Raji (cell line): ENCODE data around the gene NDUFAF2.

Experiments
- POLR2A ChIP-seq: IDR thresholded peaks from 2 replicates; pipeline ENCODE4 v1.6.1; 2011; ENCODE audit warnings: low read depth, low read length, control low read depth; ENCODE audit not compliant: insufficient read depth

Gene NDUFAF2, protein sequence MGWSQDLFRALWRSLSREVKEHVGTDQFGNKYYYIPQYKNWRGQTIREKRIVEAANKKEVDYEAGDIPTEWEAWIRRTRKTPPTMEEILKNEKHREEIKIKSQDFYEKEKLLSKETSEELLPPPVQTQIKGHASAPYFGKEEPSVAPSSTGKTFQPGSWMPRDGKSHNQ

DNA sequence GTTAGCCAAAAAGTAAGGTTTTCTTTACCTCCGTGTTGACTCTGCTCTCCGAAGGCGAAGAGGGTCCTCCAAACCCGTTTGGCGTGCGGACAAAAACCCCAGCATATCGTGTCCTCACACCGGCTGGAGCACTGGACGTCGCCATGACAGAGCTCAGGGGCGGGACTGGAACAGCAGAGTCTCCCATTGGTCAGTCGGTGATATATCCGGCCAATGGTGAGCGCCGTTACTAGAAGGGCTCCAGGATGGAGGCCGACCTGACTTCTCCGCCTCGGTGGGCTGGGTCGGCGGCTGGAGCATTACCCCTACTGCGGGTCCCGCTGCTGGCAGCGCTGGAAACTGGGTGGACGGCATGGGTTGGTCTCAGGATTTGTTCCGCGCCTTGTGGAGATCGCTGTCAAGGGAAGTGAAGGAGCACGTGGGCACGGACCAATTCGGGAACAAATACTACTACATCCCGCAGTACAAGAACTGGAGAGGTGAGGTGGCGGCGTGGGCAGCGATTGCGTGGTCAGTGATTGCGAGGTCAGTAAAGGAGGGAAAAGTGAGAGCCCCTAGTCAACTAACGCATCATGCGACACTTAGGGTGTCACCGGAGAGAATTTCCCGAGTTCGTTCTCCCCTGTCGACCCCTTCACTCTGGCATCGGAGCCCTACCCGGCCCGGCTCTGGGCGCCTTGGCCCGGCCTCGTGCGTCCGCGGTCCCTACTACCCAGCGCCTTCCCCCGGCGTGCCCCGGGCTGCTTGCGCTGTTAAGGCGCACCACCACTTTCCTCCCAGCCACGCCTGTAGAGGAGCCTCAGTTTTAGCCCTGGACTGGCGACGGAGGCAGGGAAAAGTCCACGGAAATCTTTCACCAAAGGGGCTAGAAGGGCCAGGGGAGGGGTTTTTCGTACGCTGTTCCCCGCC, at the start of gene NDUFAF2, which contains the start of gene ERCC8:
TSS of gene NDUFAF2 (plus strand) at position 302 of the 909 bp plus-strand sequence. CDS start at position 353, 51 bp downstream.
TSS of gene ERCC8 (minus strand) at position 167 of the 909 bp plus-strand sequence. CDS start at position 105, 62 bp downstream.
- peak; percentile 79 for TF ChIP-seq POLR2A

DNA sequence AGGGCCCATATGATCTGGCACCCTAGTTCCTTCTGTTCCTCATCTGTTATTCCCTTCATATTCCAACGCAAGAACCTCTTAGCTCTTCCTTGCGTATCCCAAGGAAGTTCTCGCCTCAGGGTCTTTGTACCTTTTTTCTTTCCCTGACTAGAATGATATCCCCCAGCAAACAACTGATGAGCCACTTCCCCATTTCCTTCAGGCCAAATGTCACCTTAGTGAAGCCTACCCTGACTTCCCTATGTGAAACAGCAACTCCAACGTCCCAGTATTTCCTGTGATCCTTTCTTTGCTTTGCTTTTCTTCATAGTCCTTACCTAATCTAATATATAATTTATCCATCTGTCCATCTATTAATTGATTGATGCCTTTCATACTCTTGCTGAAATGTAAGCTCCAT, 48.0 kb upstream of the NDUFAF2 start:
- TF ChIP-seq POLR2A, result no peak

DNA sequence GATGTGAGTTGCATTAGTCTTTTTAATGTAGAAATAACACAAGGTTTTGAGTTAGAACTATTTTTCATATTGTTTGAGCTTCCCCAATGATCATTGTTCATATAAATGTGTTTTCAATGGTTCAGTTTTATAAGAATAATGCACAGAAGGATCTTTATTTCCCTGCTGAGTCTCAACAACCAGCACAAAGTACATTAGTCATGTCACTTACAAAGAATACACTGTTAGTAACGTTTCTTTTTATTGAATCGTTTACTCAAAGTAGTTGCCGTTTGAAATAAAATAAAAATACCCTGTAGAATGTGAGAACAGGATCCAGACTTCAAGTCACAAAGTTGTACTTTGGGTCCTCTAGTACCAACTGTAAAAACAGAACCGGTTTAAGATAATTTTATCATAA, 41.6 kb upstream of the NDUFAF2 start:
- no peak for TF ChIP-seq POLR2A

DNA sequence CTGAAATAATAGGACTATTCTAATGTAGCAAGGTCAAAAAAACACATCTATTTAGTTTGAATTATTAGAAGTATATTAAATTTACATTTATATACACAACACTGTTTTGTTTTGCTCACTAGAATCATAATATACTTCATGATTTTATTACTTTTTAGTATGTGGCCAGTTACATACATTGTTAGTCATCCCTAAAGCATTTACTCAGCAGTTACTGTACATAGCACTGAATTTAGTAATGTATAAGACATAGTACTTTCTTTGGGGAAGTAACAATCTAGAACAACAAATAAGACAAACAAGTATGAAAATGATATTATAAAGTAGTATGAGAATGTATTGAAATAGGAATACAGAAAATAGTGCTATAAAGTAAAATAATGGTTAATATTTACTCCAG, 28.4 kb upstream of the NDUFAF2 start:
- no peak for TF ChIP-seq POLR2A

DNA sequence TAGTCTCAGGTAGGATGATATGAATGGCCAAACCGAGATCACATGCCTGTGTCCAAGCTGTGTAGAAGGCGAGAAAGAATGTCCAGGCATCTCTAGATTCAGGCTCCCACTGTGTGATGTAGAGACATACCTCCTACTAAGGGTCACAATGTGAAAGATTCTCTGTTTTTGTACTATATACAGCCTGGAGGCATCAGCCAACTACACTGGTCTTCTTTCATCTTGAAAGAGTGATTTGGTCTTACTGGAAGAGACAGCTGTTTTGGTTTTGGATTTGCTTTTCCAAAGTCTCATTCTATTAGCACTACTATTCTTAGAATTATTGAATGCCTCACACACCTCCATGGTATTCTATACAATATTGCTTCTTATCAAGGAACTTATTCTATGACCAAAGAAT, 26.5 kb upstream of the NDUFAF2 start:
- TF ChIP-seq POLR2A, result no peak

DNA sequence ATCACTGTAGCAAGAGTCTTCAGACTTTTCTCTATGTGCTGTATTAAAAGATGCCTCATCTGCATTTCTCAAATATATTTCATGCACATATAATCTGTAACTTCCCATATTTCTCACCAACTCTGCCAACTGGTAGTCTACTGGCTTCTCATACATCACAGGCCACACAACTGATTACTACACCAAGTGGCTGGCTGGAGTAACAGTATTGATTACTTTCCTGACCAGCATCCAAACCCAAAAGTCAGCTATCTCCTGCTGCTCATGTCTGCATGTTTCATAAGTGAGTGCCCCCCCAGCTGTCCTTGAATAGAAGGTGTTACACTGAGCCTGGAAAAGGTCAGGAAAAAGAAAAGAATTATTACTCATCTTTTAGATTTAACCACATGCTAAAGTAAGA, 17.6 kb upstream of the NDUFAF2 start:
- no peak for TF ChIP-seq POLR2A

DNA sequence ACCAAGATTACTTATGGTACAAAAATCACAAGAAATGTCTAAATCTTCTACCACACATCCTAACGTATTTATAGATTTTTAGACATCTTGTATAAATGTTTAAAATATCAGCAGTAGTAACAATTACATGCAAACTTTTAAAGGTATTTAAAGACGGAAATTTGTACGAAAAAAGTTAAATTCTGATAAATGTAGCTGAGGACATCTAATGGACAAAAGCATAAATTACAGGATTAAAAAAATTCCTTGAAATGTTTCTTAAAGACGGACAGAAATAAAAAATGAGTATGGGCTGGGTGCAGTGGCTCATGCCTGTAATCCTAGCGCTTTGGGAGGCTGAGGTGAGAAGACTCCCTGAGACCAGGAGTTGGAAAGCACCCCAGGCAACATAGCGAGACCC, 16.0 kb upstream of the NDUFAF2 start:
- TF ChIP-seq POLR2A, result no peak

DNA sequence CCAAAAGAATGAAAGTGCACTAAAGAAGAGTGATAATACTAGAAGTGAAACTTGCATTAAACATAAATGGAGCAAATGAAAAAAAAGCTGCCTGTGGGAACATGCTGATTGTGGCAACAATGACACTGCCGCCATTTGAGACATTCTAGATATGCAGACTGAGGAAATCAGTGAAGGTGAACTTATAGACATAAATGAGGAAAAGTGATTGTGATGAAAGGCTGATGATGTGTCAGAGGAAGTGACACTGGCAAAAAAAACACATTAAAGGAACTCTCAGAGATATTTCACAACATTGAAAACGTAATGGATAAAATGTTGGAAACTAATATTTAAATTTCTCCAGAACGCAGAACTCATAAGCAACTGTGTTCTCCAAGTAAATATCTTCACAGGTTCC, 1.4 kb upstream of the NDUFAF2 start:
- TF ChIP-seq POLR2A, result no peak

DNA sequence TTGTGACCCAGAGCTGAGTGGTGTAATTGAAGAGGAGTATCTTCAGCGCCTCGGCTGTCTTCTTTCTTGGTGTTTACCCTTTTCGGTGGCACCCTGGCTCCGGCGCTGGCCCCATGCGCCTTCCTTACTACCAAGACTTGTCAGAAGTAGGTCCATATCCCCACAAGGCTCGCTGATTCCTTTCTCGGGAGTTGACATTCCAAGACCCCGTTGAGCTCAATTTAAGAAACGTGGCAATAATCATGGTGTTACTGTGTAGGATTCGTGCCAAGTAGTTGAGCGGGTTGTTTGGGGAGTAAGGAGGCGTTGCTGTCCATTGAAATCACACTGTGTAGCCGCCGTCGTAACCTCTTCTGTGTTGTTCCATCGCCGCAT, 795 bp downstream of the NDUFAF2 start:
- no peak for TF ChIP-seq POLR2A

DNA sequence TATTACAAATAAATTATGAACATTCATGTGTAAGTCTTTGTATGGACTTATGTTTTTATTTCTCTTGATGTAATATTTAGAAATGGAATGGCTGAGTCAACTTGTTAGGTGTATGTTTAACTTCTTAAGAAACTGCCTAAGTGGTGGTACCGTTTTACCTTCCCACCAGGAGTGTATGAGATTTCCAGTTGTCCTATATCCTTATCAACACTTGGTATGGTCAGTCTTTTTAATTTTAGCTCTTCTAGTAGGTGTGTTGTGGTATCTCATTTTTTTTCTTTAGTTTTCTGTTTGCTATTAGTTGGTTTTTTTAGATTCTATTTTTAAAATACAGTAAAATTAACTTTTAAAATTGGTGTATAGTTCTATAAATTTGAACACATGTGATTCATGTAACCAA, 3.7 kb downstream of the NDUFAF2 start:
- no peak for TF ChIP-seq POLR2A

DNA sequence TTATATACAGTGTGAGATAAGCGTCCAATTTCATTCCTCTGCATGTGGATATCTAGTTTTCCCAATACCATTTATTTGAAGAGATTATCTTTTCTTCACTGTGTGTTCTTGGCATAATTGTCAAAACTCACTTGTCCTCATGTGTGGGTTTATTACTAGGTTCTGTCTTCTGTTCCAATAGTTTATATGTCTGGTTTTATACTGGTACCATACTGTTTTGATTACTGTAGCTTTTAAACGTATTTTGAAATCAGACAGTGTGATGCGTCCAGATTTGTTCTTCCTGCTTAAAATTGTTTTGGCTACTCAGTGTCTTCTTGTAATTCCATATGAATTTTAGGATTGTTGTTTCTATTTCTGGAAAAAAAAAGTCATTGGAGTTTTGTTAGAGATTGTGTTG, 10.2 kb downstream of the NDUFAF2 start:
- no peak for TF ChIP-seq POLR2A

DNA sequence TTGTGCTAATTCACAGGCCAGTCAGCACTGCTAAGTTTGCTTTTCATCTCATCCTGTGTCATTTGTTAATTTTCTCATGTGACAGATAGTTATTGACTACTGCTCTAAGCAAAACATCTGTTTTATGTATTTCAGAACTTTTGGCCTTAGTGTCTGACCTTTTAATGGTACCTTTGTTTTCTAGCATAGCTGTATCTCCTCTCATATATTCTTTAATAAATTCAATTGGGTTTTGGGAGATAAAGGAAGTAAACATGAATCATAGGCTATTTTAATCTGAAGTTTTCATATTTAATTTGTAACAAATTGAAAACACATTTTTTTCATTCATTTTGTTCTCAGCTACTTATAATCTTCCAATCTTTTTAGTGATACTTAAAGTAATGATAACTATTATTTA, 13.1 kb downstream of the NDUFAF2 start:
- no peak for TF ChIP-seq POLR2A

DNA sequence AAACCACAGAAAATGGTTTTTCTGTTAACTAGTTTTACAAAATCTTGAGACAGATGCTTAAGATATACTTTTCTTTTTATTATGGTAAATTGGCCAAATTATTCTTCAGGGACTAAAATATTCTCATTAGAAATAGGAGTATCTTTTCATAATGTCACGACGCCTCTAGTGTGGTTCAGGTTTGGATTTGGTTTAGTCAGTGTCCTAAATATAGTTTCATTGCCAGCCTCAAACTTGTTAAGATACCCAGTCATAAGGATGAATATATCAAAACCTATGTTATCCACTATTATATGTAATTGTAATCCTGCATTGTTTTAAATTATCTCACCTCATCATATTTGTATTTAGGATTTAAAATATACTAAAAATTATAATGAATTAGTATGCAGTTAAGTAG, 13.7 kb downstream of the NDUFAF2 start:
- TF ChIP-seq POLR2A, result no peak

DNA sequence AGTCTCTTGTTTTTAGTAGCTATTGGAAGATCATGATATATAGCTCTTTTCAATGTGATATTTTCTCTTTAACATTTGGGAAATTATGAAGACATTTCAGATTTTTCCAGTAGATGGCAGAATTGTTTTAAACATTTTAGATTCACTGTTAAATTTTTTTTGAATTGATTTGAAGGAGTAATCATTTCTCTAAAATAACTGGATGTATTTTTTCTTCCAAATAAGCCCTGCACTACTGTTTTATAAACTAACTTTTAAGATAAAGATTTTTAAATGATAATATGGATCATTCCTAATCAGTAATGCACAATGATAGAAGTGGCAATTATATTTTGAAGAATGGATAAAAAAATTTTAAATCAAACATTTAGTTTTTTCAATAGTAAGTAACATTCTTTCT, 14.2 kb downstream of the NDUFAF2 start:
- no peak for TF ChIP-seq POLR2A

DNA sequence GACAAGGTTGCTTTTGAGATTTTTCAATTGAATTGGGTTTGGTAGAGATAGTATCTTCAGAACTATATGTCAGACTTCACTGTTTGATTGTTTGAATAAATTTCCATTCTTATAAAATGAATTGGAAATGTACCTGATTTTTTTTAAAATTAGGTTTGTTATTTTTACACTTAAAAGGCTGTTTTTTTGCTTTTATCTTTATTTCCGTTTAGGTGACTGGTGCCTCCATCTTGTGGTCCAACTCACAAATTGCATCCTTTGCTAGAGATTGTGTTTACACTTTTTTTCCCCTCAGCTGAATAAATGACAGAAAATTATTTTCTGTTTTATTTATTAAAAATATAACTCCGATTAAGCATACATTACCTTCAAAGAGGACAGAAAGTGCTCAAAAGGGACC, 15.6 kb downstream of the NDUFAF2 start:
- TF ChIP-seq POLR2A, result no peak

DNA sequence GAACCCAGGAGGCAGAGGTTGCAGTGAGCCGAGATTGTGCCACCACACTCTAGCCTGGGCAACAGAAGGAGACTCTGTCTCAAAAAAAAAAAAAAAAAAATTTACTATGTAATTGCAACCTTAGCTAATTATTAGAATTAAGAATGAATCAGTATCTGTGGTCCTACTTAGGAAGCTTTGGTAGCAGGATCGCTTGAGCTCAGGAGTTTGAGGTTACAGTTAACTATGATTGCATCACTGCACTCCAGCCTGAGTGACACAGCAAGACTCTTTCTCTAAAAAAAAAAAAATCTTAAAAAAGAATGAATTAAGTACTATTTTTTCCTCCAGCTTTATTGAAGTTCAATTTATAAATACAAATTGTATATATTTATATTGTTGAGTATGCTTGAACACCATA, 16.7 kb downstream of the NDUFAF2 start:
- TF ChIP-seq POLR2A, result no peak
